HUES6 (cell line): ENCODE measurements around the gene PDS5A.
A peak's percentile ranks its signal among the peaks of the same experiment; 100 is the strongest.

Experiments
- H3K27ac ChIP-seq: 2 replicates; pipeline ENCODE4 v1.7.0; 2013; ENCODE audit warnings: low read depth, mild to moderate bottlenecking, low read length, inconsistent platforms
- H3K27me3 ChIP-seq: 2 replicates; pipeline ENCODE4 v1.6.1; 2013; ENCODE audit warnings: low read length; ENCODE audit not compliant: control insufficient read depth, insufficient read depth
- H3K36me3 ChIP-seq: 2 replicates; pipeline ENCODE4 v1.6.1; 2013; ENCODE audit warnings: low read length; ENCODE audit not compliant: control insufficient read depth, insufficient read depth
- H3K4me1 ChIP-seq: 2 replicates; pipeline ENCODE4 v1.6.1; 2013; ENCODE audit warnings: low read length; ENCODE audit not compliant: control insufficient read depth, insufficient read depth
- H3K4me3 ChIP-seq: 2 replicates; pipeline ENCODE4 v1.5.1; 2013; ENCODE audit warnings: low read depth, low read length
- H3K9ac ChIP-seq: one replicate; pipeline ENCODE4 v1.6.1; 2013; ENCODE audit warnings: mild to moderate bottlenecking, low read length
- H3K9me3 ChIP-seq: 2 replicates; pipeline ENCODE4 v1.6.1; 2013; ENCODE audit warnings: low read depth, low read length; ENCODE audit not compliant: control insufficient read depth, insufficient read depth

Gene PDS5A

GRCh38 chr4:39899291-39899690 lies 78.4 kb downstream of the PDS5A start:
- Histone ChIP-seq H3K9ac (no peak overlapping the region), H3K9me3 (no peaks in the 10 kb centered on the region), H3K4me3 (no peak overlapping the region), H3K4me1 (peaks cover 3% of the 10 kb centered on the region; the same call in 1 of the 2 replicates), H3K36me3 (peaks cover 89% of the 10 kb centered on the region), H3K27me3 (no peaks in the 10 kb centered on the region), H3K27ac (no peak overlapping the region)

GRCh38 chr4:39898015-39898414 lies 79.7 kb downstream of the PDS5A start:
- H3K9me3 ChIP-seq: no peaks in the 10 kb centered on the region
- H3K36me3 ChIP-seq: peaks cover 94% of the 10 kb centered on the region
- H3K4me3 ChIP-seq: no peak overlapping the region
- peaks cover 3% of the 10 kb centered on the region; the same call in 1 of the 2 replicates for H3K4me1 ChIP-seq
- no peak overlapping the region for H3K9ac ChIP-seq
- no peaks in the 10 kb centered on the region for H3K27me3 ChIP-seq
- peak overlapping the region; percentile 64 for H3K27ac ChIP-seq

GRCh38 chr4:39893693-39894072 lies 84.0 kb downstream of the PDS5A start:
- peaks cover 20% of the 10 kb centered on the region for H3K4me1 ChIP-seq
- no peak overlapping the region for H3K4me3 ChIP-seq
- no peaks in the 10 kb centered on the region for H3K9me3 ChIP-seq
- H3K9ac ChIP-seq: no peak overlapping the region
- H3K27ac ChIP-seq: no peak overlapping the region
- no peaks in the 10 kb centered on the region for H3K27me3 ChIP-seq
- peaks cover 76% of the 10 kb centered on the region for H3K36me3 ChIP-seq

- no peak overlapping the region for H3K9ac ChIP-seq
- no peaks in the 10 kb centered on the region for H3K27me3 ChIP-seq
- peaks cover 23% of the 10 kb centered on the region for H3K4me1 ChIP-seq
- H3K9me3 ChIP-seq: no peaks in the 10 kb centered on the region
- no peak overlapping the region for H3K27ac ChIP-seq
- H3K4me3 ChIP-seq: no peak overlapping the region
- peaks cover 76% of the 10 kb centered on the region for H3K36me3 ChIP-seq
These were observed 84.6 kb downstream of the PDS5A start for GRCh38 chr4:39892988-39893692.

- Histone ChIP-seq H3K27me3 (no peaks in the 10 kb centered on the region), H3K27ac (peak overlapping the region; percentile 86), H3K9ac (no peak overlapping the region), H3K36me3 (peaks cover 65% of the 10 kb centered on the region), H3K9me3 (no peaks in the 10 kb centered on the region), H3K4me3 (peak overlapping the region; percentile 25; the same call in 1 of the 2 replicates), H3K4me1 (peaks cover 19% of the 10 kb centered on the region)
These were observed 88.5 kb downstream of the PDS5A start for GRCh38 chr4:39889226-39889625.

- Histone ChIP-seq H3K9me3 (no peaks in the 10 kb centered on the region), H3K27ac (peak overlapping the region; percentile 86), H3K4me3 (no peak overlapping the region), H3K27me3 (no peaks in the 10 kb centered on the region), H3K9ac (no peak overlapping the region), H3K36me3 (peaks cover 60% of the 10 kb centered on the region), H3K4me1 (peaks cover 19% of the 10 kb centered on the region)
These were observed 89.2 kb downstream of the PDS5A start for GRCh38 chr4:39888541-39888940.

GRCh38 chr4:39883646-39884045 lies 94.1 kb downstream of the PDS5A start:
- Histone ChIP-seq H3K9me3 (no peaks in the 10 kb centered on the region), H3K9ac (no peak overlapping the region), H3K4me3 (no peak overlapping the region), H3K27ac (no peak overlapping the region), H3K27me3 (no peaks in the 10 kb centered on the region), H3K4me1 (peaks cover 2% of the 10 kb centered on the region), H3K36me3 (peaks cover 62% of the 10 kb centered on the region)

- Histone ChIP-seq H3K4me3 (no peak overlapping the region), H3K9ac (no peak overlapping the region), H3K9me3 (no peaks in the 10 kb centered on the region), H3K4me1 (no peaks in the 10 kb centered on the region), H3K27me3 (no peaks in the 10 kb centered on the region), H3K27ac (no peak overlapping the region), H3K36me3 (peaks cover 64% of the 10 kb centered on the region)
These were observed 95.9 kb downstream of the PDS5A start for GRCh38 chr4:39881789-39882188.

- no peaks in the 10 kb centered on the region for H3K9me3 ChIP-seq
- H3K36me3 ChIP-seq: peaks cover 82% of the 10 kb centered on the region
- H3K27ac ChIP-seq: no peak overlapping the region
- H3K4me1 ChIP-seq: no peaks in the 10 kb centered on the region
- no peak overlapping the region for H3K9ac ChIP-seq
- no peaks in the 10 kb centered on the region for H3K27me3 ChIP-seq
- H3K4me3 ChIP-seq: no peak overlapping the region
These were observed 99.7 kb downstream of the PDS5A start for GRCh38 chr4:39877971-39878370.

- no peak overlapping the region for H3K27ac ChIP-seq
- no peak overlapping the region for H3K9ac ChIP-seq
- H3K4me3 ChIP-seq: no peak overlapping the region
- no peaks in the 10 kb centered on the region for H3K9me3 ChIP-seq
- H3K4me1 ChIP-seq: no peaks in the 10 kb centered on the region
- H3K27me3 ChIP-seq: no peaks in the 10 kb centered on the region
- peaks cover 87% of the 10 kb centered on the region for H3K36me3 ChIP-seq
These were observed 103.9 kb downstream of the PDS5A start for GRCh38 chr4:39873823-39874222.

GRCh38 chr4:39865280-39865679 lies 112.4 kb downstream of the PDS5A start:
- no peak overlapping the region for H3K4me3 ChIP-seq
- no peaks in the 10 kb centered on the region for H3K4me1 ChIP-seq
- H3K9me3 ChIP-seq: no peaks in the 10 kb centered on the region
- H3K27ac ChIP-seq: no peak overlapping the region
- peaks cover 79% of the 10 kb centered on the region for H3K36me3 ChIP-seq
- no peak overlapping the region for H3K9ac ChIP-seq
- H3K27me3 ChIP-seq: no peaks in the 10 kb centered on the region
